ENCODE measurements around the gene WNT7B. TPM values are rescaled to one million over a fixed set of nuclear protein-coding genes. Genes with fewer than 3 reads are reported as not detected.
"Not testable (repeated sequence)": the region's sequence is repeated elsewhere in the genome, so short reads cannot be mapped to it uniquely, and the experiment has no call there.

WNT7B gene
- polyA plus RNA-seq, 4 donors, result 8.8 to 15.9 (median 10.8) TPM

DNA sequence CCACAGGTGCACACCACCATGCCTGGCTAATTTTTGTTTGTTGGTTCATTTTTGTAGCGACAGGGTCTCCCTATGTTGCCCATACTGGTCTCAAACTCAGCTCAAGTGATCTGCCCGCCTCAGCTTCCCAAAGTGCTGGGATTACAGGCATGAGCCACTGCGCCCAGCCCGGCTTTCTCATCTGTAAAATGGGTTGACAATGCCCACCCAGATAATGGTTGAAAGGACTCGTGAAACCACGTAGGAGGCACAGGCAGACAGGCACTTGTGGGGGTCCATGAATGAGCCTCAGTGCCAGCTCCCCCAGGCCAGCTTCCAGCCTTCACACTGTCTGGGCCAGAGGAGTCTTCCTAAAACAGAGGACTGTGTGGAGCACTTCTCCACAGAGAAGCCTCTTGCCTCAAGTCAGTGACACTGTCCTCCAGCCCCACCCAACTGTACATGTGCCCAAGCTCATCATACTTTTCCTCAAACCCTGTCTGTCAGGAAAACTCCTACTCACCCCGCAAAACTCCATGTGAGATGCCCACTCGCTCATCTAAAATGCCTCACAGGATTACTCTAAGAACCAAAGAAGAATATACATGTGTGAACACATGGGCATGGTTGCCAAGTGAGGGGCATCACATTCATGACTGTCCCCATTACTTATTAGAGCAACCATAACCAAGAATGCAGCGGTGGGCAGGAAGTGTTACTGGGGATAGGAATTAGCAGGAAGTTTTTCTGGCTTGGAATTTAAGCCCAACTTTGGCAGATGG is 32.1 kb upstream of the WNT7B start:
- no peak for DNase-seq (ENCODE audit: low read depth in 4 of 4, low spot score in 2 of 4)

- DNase-seq (ENCODE audit: low read depth in 4 of 4, low spot score in 2 of 4), result no peak
These were observed 31.3 kb upstream of the WNT7B start for GRCh38 chr22:46008291-46008690.

DNA sequence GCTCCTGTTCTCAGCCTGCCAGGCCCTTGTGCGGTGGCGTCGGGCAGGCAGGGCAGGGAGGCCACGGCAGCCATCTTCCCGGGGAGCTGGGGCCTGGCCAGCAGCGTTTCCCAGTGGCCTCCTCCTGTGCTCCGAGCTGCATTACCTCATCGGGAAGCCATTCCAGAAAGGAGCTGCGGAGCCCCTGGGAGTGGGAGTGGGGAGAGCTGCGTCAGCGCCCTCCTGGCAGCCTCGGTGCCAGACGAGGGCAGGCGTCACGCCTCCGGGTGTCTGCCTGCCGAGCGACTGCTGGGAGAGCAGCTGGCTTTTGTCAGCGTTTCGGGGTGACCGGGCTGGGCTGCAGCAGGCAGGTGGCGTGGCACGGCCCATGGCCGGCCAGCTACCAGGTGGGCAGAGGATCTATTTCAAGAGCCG is 30.9 kb upstream of the WNT7B start:
- no peak for DNase-seq (ENCODE audit: low read depth in 4 of 4, low spot score in 2 of 4)

DNA sequence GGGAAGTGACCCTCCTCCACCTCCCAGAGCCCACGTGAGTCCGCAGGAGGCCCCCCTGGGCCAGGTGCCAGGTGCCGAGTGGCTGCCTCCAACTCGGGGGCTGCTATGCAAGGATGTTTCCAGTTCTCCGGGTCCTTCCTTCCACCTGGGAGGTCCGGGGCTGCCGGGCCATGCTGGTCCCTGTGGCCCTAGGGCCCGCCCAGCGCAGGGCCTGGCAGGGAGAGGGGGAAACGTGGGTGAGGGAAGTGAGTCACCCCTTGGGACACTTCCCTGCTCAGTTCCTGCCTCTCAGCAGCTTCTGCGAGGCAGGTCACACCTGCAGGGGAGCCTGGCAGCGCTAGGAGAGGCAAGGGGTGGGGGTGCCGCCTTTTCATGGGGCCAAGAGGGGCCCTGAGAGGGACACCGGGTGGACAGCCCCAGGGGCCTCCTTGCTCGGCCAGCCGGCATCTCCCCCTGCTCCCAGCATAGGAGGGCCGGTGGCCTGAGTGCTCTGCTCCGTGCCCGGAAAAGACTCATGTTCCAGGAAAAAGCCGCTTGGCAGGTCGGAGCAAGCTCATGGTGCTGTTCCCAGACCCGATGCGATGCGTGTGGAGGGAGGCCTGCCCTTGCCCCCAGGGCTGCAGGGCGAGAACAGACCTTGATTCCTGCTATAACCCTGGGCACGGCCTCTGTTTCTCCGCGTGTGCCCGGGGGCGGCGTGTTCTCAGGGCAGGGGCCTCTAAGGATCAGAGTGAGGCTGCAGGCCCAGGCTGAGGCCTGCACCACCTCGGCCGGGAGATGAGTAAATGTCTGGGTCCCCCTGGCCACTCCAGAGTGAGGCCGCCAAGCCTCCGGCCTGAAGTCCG is 30.3 kb upstream of the WNT7B start:
- DNase-seq (ENCODE audit: low read depth in 4 of 4, low spot score in 2 of 4), result no peak

DNA sequence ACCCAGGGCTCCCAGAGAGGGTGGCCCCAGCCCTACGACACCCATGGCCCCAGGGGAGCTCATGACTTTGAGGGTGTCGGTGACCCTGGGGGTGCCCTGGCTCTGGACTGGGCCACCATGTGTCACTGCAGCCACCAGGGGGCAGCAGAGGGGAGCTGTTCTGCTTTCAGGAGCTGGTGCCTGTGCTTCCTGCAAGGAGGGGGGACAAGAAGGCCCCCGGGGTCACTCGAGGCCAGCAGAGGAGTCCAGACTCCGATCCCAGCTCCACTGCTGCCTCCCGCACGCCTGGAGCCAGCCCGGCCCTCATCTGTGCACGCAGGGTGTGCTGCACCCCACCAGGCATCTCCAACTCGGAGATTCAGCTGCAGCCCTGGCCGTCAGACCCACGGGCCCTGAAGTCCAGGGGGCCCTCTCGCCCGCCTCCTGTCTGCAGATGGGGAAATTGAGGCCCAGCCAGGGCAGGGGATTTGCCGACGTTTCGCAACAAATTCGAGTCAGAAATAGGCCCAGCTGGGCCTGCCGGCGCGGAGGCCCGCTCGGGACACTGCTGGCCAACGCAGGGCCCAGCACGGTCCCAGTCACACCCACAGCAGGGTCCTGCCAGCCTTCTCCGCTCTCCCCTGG is 29.5 kb upstream of the WNT7B start:
- peak in 1 of 4 donors; percentile 78 for DNase-seq (ENCODE audit: low read depth in 4 of 4, low spot score in 2 of 4)

DNA sequence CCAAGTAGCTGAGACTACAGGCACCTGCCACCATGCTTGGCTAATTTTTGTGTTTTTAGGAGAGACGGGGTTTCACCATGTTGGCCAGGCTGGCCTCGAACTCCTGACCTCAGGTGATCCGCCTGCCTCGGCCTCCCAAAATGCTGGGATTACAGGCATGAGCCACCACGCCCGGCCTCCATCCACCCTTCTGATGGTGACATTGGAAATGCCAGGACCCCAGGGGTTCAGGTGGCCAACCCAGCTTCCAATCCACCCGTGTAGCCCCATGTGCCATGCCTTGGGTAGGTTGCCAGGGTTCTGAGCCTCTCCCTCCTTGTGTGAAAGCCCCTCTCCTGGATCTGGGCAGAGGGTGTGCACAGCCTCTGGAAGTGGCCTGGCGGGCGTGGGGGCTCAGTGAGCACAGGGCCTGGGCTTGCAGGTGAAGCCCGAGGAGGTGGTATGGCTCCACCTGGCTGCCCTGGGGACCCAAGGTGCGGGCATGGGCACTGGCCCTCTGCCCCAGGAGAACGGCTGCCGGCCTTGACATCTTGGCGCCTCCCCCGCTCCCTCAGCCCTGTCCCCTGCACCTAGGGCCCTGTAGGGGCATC is 28.2 kb upstream of the WNT7B start:
- not testable (repeated sequence) for DNase-seq (ENCODE audit: low read depth in 4 of 4, low spot score in 2 of 4)

- no peak for DNase-seq (ENCODE audit: low read depth in 4 of 4, low spot score in 2 of 4)
These were observed 27.3 kb upstream of the WNT7B start for GRCh38 chr22:46004105-46004866.

- DNase-seq (ENCODE audit: low read depth in 4 of 4, low spot score in 2 of 4), result no peak
These were observed 26.5 kb upstream of the WNT7B start for GRCh38 chr22:46003271-46004091.

DNA sequence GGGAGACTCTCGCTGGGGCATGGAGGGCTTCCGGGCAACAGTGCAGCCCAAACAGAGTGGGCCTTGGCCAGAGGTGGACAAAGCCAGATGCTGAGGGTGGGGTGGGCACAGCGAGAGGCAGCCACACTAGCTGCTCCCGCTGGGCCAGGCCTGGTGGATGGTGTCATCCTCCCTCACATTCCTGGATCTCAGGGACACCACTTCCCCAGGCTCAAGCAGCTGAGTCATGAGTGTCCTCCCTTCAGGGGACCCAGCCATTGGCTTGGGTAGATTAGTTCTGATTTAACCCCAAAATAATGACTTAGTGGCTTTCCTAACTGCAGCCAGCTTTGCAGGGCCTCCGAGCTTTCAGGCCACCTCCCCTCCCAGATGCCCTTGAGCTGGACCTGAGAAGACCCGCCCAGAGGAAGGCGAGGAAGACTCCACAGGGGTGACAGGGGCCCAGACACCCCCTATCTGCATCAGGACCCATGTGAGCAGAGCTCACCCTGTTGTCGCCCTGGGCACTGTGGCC is 25.9 kb upstream of the WNT7B start:
- DNase-seq (ENCODE audit: low read depth in 4 of 4, low spot score in 2 of 4), result no peak

GRCh38 chr22:46001426-46002106 is 24.6 kb upstream of the WNT7B start:
- DNase-seq (ENCODE audit: low read depth in 4 of 4, low spot score in 2 of 4), result no peak

DNA sequence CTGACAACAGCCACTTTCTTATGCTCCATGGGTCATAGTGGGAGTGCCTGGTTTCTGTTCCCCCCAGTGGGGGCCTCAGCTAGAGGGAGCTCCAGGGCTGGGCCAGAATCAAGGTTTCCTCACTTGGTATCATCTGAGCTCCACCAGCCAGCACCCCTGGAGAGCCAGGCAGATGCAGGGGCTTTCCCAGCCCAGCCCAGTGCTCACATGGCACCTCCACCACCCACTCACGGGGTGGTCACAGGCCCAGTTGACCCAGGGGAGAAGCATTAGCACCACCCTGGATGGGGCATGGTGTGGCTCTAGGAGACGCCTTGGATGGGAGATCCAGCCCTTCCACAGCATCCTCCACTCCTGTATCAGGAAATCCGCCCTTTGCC is 24.1 kb upstream of the WNT7B start:
- DNase-seq (ENCODE audit: low read depth in 4 of 4, low spot score in 2 of 4), result no peak

DNA sequence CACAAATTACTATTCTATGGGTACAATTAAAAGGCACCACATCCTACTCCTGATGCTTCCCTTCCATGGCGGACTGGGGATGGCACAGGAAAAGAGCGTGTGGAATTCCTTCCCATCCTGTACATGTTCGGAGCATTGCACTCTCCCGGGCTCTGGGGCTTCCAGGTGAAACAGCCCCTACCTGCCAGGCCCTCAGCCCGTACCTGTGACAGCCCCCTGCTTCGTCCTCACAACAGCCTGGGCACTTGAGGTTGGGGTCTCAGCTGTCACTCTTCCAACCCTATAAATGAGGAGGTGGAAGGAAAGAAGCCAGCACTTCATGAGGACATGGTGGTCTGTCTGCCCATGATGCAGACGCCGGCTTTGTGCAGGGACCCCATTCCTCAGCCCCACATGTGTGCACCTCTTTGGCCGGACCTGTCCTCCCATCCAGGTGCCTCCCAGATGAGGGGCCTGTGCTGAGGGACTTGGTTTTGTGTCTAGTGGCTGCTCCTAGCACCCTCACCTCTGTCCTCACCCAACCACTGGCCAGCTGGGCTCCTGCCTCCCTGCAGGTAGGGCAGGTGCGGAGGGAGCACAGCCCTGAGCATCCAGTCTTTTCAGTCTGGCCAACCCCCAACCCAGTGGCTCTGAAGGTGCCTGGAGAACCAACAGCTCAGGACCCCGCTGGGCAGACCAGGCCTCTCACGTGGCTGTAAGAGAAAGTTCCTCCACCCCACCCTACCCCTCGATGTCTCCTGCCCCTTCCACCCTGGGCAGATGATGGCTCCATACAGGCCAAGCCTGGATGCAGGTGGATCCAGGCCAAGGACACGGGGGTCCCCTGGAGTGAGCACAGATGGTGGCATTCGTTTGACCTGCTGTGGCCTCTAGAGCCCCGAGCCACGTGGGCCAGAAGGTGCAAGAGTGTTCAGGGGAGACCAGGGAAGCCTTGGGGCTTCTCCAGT is 23.4 kb upstream of the WNT7B start:
- DNase-seq (ENCODE audit: low read depth in 4 of 4, low spot score in 2 of 4), result no peak

DNA sequence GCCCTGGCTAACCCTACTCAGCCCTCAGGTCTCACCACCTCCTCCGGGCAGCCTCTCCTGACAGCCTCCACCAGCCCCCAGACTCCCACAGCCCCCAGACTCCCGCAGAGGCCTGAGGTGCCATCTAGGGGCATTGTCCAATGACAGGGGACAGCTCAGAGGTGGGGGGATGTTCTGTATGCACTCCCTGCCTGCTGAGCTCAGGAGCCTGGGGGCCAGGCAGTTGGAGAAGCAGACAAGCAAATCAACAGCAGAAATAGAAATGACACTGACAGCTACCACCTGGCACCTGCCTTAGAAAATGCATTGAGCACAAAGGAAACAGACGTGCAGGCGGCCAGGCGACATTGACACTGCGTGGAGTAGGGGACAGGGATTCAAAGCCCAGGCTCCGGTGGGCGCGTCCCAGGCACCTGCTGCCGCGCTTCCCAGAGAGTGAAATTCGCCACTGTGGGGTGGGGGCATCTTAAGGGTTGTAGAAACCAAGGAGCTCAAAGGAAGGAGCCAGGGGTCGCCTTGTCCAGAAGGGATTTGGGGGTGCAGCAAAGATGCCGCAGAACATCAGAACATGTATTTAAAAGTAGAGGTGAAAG is 22.5 kb upstream of the WNT7B start:
- no peak for DNase-seq (ENCODE audit: low read depth in 4 of 4, low spot score in 2 of 4)

DNA sequence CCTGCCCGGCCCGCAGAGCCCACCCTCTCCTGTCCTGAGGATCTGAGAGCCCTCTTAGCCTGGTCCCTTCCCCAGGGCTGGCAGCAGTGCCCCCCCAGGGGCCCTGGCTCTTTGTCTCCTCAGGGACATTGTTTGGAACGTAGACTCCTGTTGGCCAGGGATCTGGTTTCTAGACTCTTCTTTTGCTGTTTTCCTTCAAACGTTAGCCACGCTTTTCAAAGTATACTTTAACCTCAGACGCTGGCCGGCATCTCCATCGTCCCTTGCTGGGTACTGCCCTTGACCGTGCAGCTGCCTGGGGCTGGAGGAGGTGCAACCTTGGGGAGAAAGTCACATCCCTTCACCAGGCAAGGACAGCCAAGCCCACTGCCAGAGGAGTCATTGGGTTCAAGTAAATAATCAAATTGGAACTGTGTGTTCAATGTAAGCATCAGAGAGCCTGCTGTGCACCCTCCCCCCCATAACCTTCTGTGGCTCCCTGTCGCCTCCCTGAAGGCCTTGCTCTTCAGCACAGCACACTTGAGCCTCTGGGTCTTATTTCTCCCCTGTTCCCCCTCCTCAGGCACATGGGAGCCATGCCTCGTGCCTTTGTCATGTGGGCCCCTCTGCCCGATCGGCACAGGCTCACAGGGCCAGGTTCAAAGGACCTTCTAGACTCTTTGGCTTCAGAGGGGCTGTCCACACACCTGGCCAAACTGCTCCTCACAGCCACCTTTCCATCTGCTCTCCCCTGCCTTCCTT is 21.8 kb upstream of the WNT7B start:
- DNase-seq (ENCODE audit: low read depth in 4 of 4, low spot score in 2 of 4), result no peak

DNA sequence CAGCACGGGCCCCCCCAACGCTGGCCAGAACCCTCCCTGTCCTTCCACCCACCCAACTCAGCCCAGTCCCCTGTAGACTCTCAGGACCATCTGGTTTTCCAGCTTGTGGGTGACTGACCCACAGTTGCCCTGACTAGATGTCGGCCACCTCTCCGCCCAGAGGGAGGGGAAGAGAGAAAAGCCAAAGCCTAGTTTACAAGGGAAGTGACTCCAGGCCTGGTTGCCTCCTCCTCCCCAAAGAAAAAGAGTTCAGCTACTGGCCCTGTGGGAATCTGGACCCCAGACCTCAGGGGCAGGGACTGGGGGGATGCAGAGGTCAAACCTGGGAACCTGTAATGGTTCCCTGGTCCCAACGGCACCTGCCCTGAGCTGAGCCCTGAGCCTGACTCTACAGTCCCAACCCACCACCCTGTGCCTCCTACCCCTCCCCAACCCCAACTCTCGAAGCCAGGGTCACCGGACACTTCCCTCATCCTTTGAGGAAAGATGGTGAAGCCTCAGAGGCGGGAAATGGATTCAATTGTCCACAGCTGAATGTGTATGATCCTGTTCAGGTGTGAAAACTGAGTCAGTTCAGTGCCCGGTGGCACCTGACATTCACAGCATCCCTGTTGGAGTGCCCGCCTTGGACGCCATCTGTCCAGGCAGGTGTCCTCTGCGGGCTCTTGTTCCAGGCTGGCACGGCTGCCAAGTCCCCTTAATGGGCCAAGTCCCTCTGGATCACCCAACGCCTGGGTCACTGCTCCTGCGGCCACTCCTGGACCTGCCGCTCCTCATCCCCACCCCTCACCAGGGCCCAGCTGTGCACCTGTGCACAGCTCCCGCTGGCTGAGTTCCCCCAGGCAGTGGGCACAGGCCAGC is 21.0 kb upstream of the WNT7B start:
- DNase-seq (ENCODE audit: low read depth in 4 of 4, low spot score in 2 of 4), result no peak

Measured in left renal cortex interstitium (tissue), 4 donors.